ENCODE data around the gene SGCA. TPM values are rescaled to one million over a fixed set of nuclear protein-coding genes. Genes with fewer than 3 reads are reported as not detected.

The SGCA gene
- total and polyA plus RNA-seq, 2 of the 8 experiments (the other 6 are each of a cell fraction or from before 2014, with no cell fraction given) = 0.12 TPM; not detected in 1

DNA sequence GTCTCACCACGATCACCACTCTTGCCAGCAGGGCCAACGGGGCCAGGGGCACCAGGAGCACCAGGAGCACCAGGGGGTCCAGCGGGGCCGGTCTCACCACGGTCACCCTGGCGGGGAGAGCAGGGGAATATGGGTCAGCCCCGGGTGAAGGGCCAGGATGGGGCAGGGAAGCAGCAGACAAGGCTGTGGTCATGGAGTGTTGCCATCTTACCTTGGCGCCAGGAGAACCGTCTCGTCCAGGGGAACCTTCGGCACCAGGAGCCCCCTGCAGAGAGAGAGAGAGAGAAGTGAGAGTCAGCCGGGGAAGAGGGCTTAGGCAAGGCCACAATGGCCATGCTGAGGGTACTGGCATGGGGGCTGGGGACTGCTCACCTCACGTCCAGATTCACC lies 22.7 kb downstream of the SGCA start:
- DNase-seq (ENCODE audit: low read depth in 1 of 2, low spot score in 2 of 2) (no peak), FAIRE-seq (no peak)
- 86% methylated on average over 13 of the region's 13 CpGs; no CpG with 5 or more reads in 1 of the 2 experiments for WGBS, 2 experiments (ENCODE audit: extremely low coverage in 1 of 2, insufficient coverage in 1 of 2, insufficient read length in 1 of 2, insufficient replicate concordance in 2 of 2, low coverage in 1 of 2, low lambda C conversion rate in 2 of 2, missing lambda C conversion rate in 1 of 2)
- Histone ChIP-seq H4K5ac (ENCODE audit: insufficient read length, low read depth, low read length) (no peak overlapping the region), H2BK120ac (replicated peaks; ENCODE audit: low read depth, low read length) (no peak overlapping the region), H4K20me1 (replicated peaks in 1 of 2; ENCODE audit: control insufficient read depth in 1 of 2, insufficient read depth in 2 of 2, low read length in 2 of 2) (peaks cover 1 to 4% of the 10 kb centered on the region in 2 experiments), H3K4ac (replicated peaks; ENCODE audit: insufficient read length, low read depth, low read length) (no peak overlapping the region), H4K91ac (replicated peaks; ENCODE audit: insufficient read length, low read length) (no peak overlapping the region), H3K56ac (replicated peaks; ENCODE audit: insufficient read length, low read depth, low read length) (no peak overlapping the region), H2AFZ (ENCODE audit: low read length) (no peak overlapping the region), H2BK12ac (ENCODE audit: low read depth, low read length) (no peak overlapping the region), H3K36me3 (ENCODE audit: control insufficient read depth in 2 of 4, insufficient read depth in 4 of 4, low read length in 3 of 4) (peaks cover 5 to 67% (median 29%) of the 10 kb centered on the region in 4 experiments; a peak in 7 of 8 replicates), H4K8ac (ENCODE audit: extremely low read depth, insufficient read depth, low read length) (no peak overlapping the region), H3K4me3 (ENCODE audit: extremely low read depth in 1 of 4, insufficient read depth in 2 of 4, low read depth in 3 of 4, low read length in 4 of 4) (no peak overlapping the region), H3K9me3 (ENCODE audit: insufficient read depth in 2 of 2, low read depth in 1 of 2, low read length in 1 of 2) (no peaks in the 10 kb centered on the region), H2BK20ac (ENCODE audit: low read length) (no peak overlapping the region), H3K27me3 (replicated peaks in 1 of 4; ENCODE audit: control insufficient read depth in 3 of 4, extremely low read depth in 1 of 4, insufficient read depth in 3 of 4, low read length in 3 of 4) (no peaks in the 10 kb centered on the region), H3K4me2 (ENCODE audit: insufficient read depth in 1 of 2, low read depth in 2 of 2, low read length in 2 of 2) (no peak overlapping the region), H3K79me1 (ENCODE audit: low read depth, low read length) (no peaks in the 10 kb centered on the region), H2BK15ac (ENCODE audit: low read length) (no peak overlapping the region), H3K27ac (ENCODE audit: low read depth, low read length) (no peak overlapping the region), H2AK5ac (ENCODE audit: low read depth, low read length) (no peak overlapping the region), H3K9ac (replicated peaks in 1 of 4; ENCODE audit: extremely low read depth in 1 of 4, low read depth in 3 of 4, low read length in 3 of 4) (no peak overlapping the region), H3K79me2 (ENCODE audit: control insufficient read depth in 1 of 2, insufficient read depth in 2 of 2, low read length in 2 of 2) (no peaks in the 10 kb centered on the region), H3K23me2 (ENCODE audit: low read depth, low read length) (no peaks in the 10 kb centered on the region), H3K14ac (ENCODE audit: insufficient read length) (no peak overlapping the region), H3K4me1 (replicated peaks in 1 of 4; ENCODE audit: control insufficient read depth in 3 of 4, insufficient read depth in 4 of 4, low read length in 3 of 4) (peaks cover 0 to 10% (median 2%) of the 10 kb centered on the region in 4 experiments; a peak in 4 of 7 replicates), H3K18ac (ENCODE audit: extremely low read depth, low read length) (no peak overlapping the region), H3K23ac (ENCODE audit: insufficient read length) (no peak overlapping the region), H2BK5ac (ENCODE audit: low read depth, low read length) (no peak overlapping the region)
- TF ChIP-seq YY1 (IDR thresholded peaks at IDR 0.05; ENCODE audit: low read depth, low read length) (no peak), POLR2AphosphoS5 (IDR thresholded peaks at IDR 0.05; ENCODE audit: low read depth, low read length) (no peak), KDM4A (IDR thresholded peaks at IDR 0.05; ENCODE audit: low read depth, low read length, severe bottlenecking) (no peak), EZH2 (IDR thresholded peaks at IDR 0.05; ENCODE audit: low read depth, low read length, severe bottlenecking) (no peak), HDAC6 (IDR thresholded peaks at IDR 0.05; ENCODE audit: low read depth, low read length) (no peak)
- CTCF ChIA-PET (ENCODE audit: partially characterized antibody) = interaction anchor here (0.9 to 2.3 kb wide), 6 partner anchors 10 to 85 kb away, joined by 4 to 9 read pairs (median 5); partner anchors contain the start of genes COL1A1 and TMEM92
- POLR2A ChIA-PET (ENCODE audit: partially characterized antibody) = interaction anchor here (0.6 to 1.8 kb wide), 3 partner anchors 11 to 175 kb away, joined by 3 to 5 read pairs (median 4); no protein-coding TSS in a partner anchor
